ENCODE results near the gene KLF14. TPM values are rescaled to one million over a fixed set of nuclear protein-coding genes. Genes with fewer than 3 reads are reported as not detected.
A peak's percentile ranks its signal among the peaks of the same experiment; 100 is the strongest.

KLF14 gene
- total and polyA plus RNA-seq, 2 of the 13 experiments (the other 11 are each of a cell fraction or from before 2014, with no cell fraction given): not detected

DNA sequence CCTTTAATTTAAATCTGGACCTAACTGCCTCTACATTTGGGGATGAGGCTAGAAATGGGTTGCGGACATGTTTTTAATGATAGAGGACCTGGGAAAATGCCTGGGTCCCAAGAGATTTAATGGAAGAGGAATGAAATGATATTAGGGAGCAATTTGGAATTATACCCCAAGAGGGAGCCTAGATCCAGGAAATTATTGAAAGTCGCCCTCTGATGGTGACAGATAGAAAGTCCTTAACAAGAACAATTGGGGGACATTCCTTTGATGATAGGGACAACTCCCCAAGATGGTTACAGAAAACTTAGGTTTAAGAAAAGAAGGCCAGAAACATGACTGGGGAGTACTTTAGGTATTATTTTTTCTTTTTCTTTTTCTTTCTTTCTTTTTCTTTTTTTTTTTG is 38.2 kb downstream of the KLF14 start:
- Histone ChIP-seq H3K9ac (ENCODE audit: insufficient read depth, low read depth, low read length) (no peak overlapping the region), H3K9me3 (ENCODE audit: low read length) (no peaks in the 10 kb centered on the region), H3K27me3 (ENCODE audit: control insufficient read depth in 1 of 2, insufficient read depth in 2 of 2, low read length in 2 of 2) (no peaks in the 10 kb centered on the region), H2AFZ (ENCODE audit: low read length) (no peak overlapping the region), H4K20me1 (ENCODE audit: insufficient read depth, low read length) (no peaks in the 10 kb centered on the region), H3K4me1 (ENCODE audit: insufficient read depth, low read length) (no peaks in the 10 kb centered on the region), H3K4me3 (replicated peaks in 1 of 3; ENCODE audit: insufficient read depth in 1 of 3, low read depth in 2 of 3, low read length in 3 of 3) (no peak overlapping the region), H3K27ac (ENCODE audit: extremely low read length, insufficient read depth, low read length) (no peak overlapping the region), H3K36me3 (replicated peaks in 1 of 2; ENCODE audit: control insufficient read depth in 1 of 2, insufficient read depth in 2 of 2, low read length in 2 of 2) (no peaks in the 10 kb centered on the region), H3K4me2 (ENCODE audit: low read depth, low read length) (no peak overlapping the region), H3K79me2 (ENCODE audit: insufficient read depth, low read length) (no peaks in the 10 kb centered on the region)
- DNase-seq (ENCODE audit: low spot score) (peak; percentile 36), FAIRE-seq (no peak), ATAC-seq (peak; percentile 53)
- intact Hi-C loops (cut with micrococcal nuclease; ENCODE audit: unreplicated experiment): loop anchor here (2.0 kb wide), 1 partner anchor 453 kb away; no protein-coding TSS in a partner anchor
- ChIA-PET POLR2A (no interaction called here), CTCF (ENCODE audit: low intra/inter-chr PET ratio, low total read pairs) (interaction anchor here (2.0 kb wide), 1 partner anchor 453 kb away, joined by 9 read pairs; no protein-coding TSS in a partner anchor)
- in situ Hi-C loops (cut with HindIII; ENCODE audit: extremely low pct_ligation_motif_present, low pct_unique_long_range_greater_than_20kb): no loop called here
- BruUV-seq (replicated peaks): no TSS peak
- WGBS (ENCODE audit: low lambda C conversion rate): 49% methylated on average over 2 of the region's 2 CpGs
- TF ChIP-seq, protein P1, sequence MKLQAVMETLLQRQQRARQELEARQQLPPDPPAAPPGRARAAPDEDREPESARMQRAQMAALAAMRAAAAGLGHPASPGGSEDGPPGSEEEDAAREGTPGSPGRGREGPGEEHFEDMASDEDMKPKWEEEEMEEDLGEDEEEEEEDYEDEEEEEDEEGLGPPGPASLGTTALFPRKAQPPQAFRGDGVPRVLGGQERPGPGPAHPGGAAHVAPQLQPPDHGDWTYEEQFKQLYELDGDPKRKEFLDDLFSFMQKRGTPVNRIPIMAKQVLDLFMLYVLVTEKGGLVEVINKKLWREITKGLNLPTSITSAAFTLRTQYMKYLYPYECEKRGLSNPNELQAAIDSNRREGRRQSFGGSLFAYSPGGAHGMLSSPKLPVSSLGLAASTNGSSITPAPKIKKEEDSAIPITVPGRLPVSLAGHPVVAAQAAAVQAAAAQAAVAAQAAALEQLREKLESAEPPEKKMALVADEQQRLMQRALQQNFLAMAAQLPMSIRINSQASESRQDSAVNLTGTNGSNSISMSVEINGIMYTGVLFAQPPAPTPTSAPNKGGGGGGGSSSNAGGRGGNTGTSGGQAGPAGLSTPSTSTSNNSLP (IDR thresholded peaks at IDR 0.05; ENCODE audit: low read depth, low read length): peak; percentile 89; the same call in 1 of the 2 replicates
- TF ChIP-seq MYC (CRISPR knock-in tag; IDR thresholded peaks at IDR 0.05; ENCODE audit: borderline replicate concordance) (no peak), ZFP36 (IDR thresholded peaks at IDR 0.05; ENCODE audit: borderline replicate concordance, low read depth, low read length, partially characterized antibody) (no peak), STAG1 (CRISPR knock-in tag; IDR thresholded peaks at IDR 0.05) (peak; percentile 54), NR2F1 (CRISPR knock-in tag; IDR thresholded peaks at IDR 0.05) (no peak), RXRA (CRISPR knock-in tag; IDR thresholded peaks at IDR 0.05) (no peak), RBM22 (optimal IDR thresholded peaks at IDR 0.05; ENCODE audit: low read length) (no peak), TBP (CRISPR knock-in tag; IDR thresholded peaks at IDR 0.05) (no peak), ZNF547 (CRISPR knock-in tag; IDR thresholded peaks at IDR 0.05) (no peak), NFIB (CRISPR knock-in tag; IDR thresholded peaks at IDR 0.05; ENCODE audit: borderline replicate concordance) (no peak), MIXL1 (CRISPR knock-in tag; IDR thresholded peaks at IDR 0.05) (no peak), THYN1 (CRISPR knock-in tag; IDR thresholded peaks at IDR 0.05; ENCODE audit: borderline replicate concordance, low read depth) (no peak), ZNF629 (CRISPR knock-in tag; conservative IDR thresholded peaks at IDR 0.05) (no peak), ZNF710 (CRISPR knock-in tag; IDR thresholded peaks at IDR 0.05; ENCODE audit: borderline replicate concordance) (no peak), SIX1 (CRISPR knock-in tag; IDR thresholded peaks at IDR 0.05; ENCODE audit: borderline replicate concordance) (no peak), NFYB (CRISPR knock-in tag; IDR thresholded peaks at IDR 0.05) (no peak), MTA3 (CRISPR knock-in tag; IDR thresholded peaks at IDR 0.05) (no peak), ZFP1 (CRISPR knock-in tag; IDR thresholded peaks at IDR 0.05) (no peak), POLR2G (IDR thresholded peaks at IDR 0.05; ENCODE audit: low read depth, low read length) (no peak), NFATC3 (CRISPR knock-in tag; IDR thresholded peaks at IDR 0.05) (no peak)
- TF ChIP-seq, protein P2, sequence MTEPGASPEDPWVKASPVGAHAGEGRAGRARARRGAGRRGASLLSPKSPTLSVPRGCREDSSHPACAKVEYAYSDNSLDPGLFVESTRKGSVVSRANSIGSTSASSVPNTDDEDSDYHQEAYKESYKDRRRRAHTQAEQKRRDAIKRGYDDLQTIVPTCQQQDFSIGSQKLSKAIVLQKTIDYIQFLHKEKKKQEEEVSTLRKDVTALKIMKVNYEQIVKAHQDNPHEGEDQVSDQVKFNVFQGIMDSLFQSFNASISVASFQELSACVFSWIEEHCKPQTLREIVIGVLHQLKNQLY (CRISPR knock-in tag; IDR thresholded peaks at IDR 0.05): no peak
- TF ChIP-seq, protein P3, sequence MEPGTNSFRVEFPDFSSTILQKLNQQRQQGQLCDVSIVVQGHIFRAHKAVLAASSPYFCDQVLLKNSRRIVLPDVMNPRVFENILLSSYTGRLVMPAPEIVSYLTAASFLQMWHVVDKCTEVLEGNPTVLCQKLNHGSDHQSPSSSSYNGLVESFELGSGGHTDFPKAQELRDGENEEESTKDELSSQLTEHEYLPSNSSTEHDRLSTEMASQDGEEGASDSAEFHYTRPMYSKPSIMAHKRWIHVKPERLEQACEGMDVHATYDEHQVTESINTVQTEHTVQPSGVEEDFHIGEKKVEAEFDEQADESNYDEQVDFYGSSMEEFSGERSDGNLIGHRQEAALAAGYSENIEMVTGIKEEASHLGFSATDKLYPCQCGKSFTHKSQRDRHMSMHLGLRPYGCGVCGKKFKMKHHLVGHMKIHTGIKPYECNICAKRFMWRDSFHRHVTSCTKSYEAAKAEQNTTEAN (CRISPR knock-in tag; conservative IDR thresholded peaks at IDR 0.05): no peak
